ENCODE data around the gene ZDHHC5.
A peak's percentile ranks its signal among the peaks of the same experiment; 100 is the strongest.
"Not testable (repeated sequence)": the region's sequence is repeated elsewhere in the genome, so short reads cannot be mapped to it uniquely, and the experiment has no call there.

ZDHHC5 gene

GRCh38 chr11:57675176-57675941 lies 7.4 kb downstream of the ZDHHC5 start:
- DNase-seq = no peak

GRCh38 chr11:57679396-57679795 lies 11.5 kb downstream of the ZDHHC5 start:
- DNase-seq = no peak

- DNase-seq = no peak
Observed at GRCh38 chr11:57680552-57680874, 12.6 kb downstream of the ZDHHC5 start.

- no peak for DNase-seq
Observed at GRCh38 chr11:57681168-57681567, 13.3 kb downstream of the ZDHHC5 start.

GRCh38 chr11:57690474-57690873 lies 22.6 kb downstream of the ZDHHC5 start:
- DNase-seq = not testable (repeated sequence)

- no peak for DNase-seq
Observed at GRCh38 chr11:57698843-57699365, 31.0 kb downstream of the ZDHHC5 start.

- no peak for DNase-seq
Observed at GRCh38 chr11:57699813-57700212, 31.9 kb downstream of the ZDHHC5 start.

GRCh38 chr11:57700425-57700824 lies 32.5 kb downstream of the ZDHHC5 start:
- no peak for DNase-seq

GRCh38 chr11:57703341-57703740 lies 35.4 kb downstream of the ZDHHC5 start:
- DNase-seq = no peak

GRCh38 chr11:57704932-57705331 lies 37.0 kb downstream of the ZDHHC5 start:
- DNase-seq = no peak

GRCh38 chr11:57705432-57705831 lies 37.5 kb downstream of the ZDHHC5 start:
- DNase-seq = not testable (repeated sequence)

GRCh38 chr11:57709802-57710367 lies 42.0 kb downstream of the ZDHHC5 start:
- no peak for DNase-seq

GRCh38 chr11:57711414-57712255 lies 43.7 kb downstream of the ZDHHC5 start, which contains the start of gene MED19:
MED19 (minus strand) TSS chr11:57712215; CDS start chr11:57712179, 36 bp downstream.
- DNase-seq = peak; percentile 91

GRCh38 chr11:57712256-57713150 lies 44.6 kb downstream of the ZDHHC5 start, which contains the start of gene TMX2:
TMX2 (plus strand) TSS chr11:57712593; CDS start chr11:57712619, 26 bp downstream.
- DNase-seq = peak; percentile 96

- DNase-seq = no peak
Observed at GRCh38 chr11:57713835-57714234, 45.9 kb downstream of the ZDHHC5 start.

GRCh38 chr11:57716726-57717125 lies 48.8 kb downstream of the ZDHHC5 start:
- DNase-seq = not testable (repeated sequence)

- no peak for DNase-seq
Observed at GRCh38 chr11:57727185-57727584, 59.3 kb downstream of the ZDHHC5 start.

- DNase-seq = no peak
Observed at GRCh38 chr11:57728829-57729228, 60.9 kb downstream of the ZDHHC5 start.

GRCh38 chr11:57729479-57729878 lies 61.6 kb downstream of the ZDHHC5 start:
- no peak for DNase-seq

- DNase-seq = no peak
Observed at GRCh38 chr11:57732661-57733060, 64.7 kb downstream of the ZDHHC5 start.

GRCh38 chr11:57735619-57736298 lies 67.8 kb downstream of the ZDHHC5 start:
- DNase-seq = no peak
